GM19372 (cell line): ENCODE results near the gene THAP3.
A peak's percentile ranks its signal among the peaks of the same experiment; 100 is the strongest.

Experiments used
- ATAC-seq: cut with Tn5 transposase; IDR thresholded peaks from one replicate; pipeline ENCODE4 v1.9.1; 2021; ENCODE audit warnings: mild to moderate bottlenecking, low read depth, moderate library complexity; ENCODE audit not compliant: unreplicated experiment

Gene THAP3

GRCh38 chr1:6603915-6604558 lies 20.6 kb upstream of the THAP3 start:
- no peak for ATAC-seq

- peak; percentile 35 for ATAC-seq
Measured at GRCh38 chr1:6612641-6613360, 11.9 kb upstream of the THAP3 start.

GRCh38 chr1:6613361-6614018 lies 11.2 kb upstream of the THAP3 start, which contains the start of gene PHF13:
Gene PHF13 (plus strand): TSS chr1:6613731. CDS start chr1:6614067, 336 bp downstream.
- peak; percentile 91 for ATAC-seq

GRCh38 chr1:6614019-6614928 lies 10.4 kb upstream of the THAP3 start:
- ATAC-seq: no peak

- ATAC-seq: no peak
Measured at GRCh38 chr1:6614929-6615785, 9.5 kb upstream of the THAP3 start.

- ATAC-seq: no peak
Measured at GRCh38 chr1:6619045-6619444, 5.6 kb upstream of the THAP3 start.

GRCh38 chr1:6621429-6622391 lies 3.0 kb upstream of the THAP3 start:
- no peak for ATAC-seq

GRCh38 chr1:6622396-6623152 lies 2.1 kb upstream of the THAP3 start:
- no peak for ATAC-seq

GRCh38 chr1:6623269-6623965 lies 1.3 kb upstream of the THAP3 start:
- ATAC-seq: no peak

- ATAC-seq: peak; percentile 30
Measured at GRCh38 chr1:6625584-6626149, 999 bp downstream of the THAP3 start.

GRCh38 chr1:6627031-6627430 lies 2.4 kb downstream of the THAP3 start:
- ATAC-seq: no peak

GRCh38 chr1:6627841-6628545 lies 3.3 kb downstream of the THAP3 start:
- no peak for ATAC-seq

GRCh38 chr1:6628971-6629479 lies 4.4 kb downstream of the THAP3 start:
- ATAC-seq: no peak

GRCh38 chr1:6630027-6630426 lies 5.4 kb downstream of the THAP3 start:
- ATAC-seq: no peak

- ATAC-seq: no peak
Measured at GRCh38 chr1:6631058-6631457, 6.4 kb downstream of the THAP3 start.
